Eye (tissue), 1 donor: Measurements from ENCODE around the gene SNAP29.
A peak's percentile ranks its signal among the peaks of the same experiment; 100 is the strongest.
"Not testable (repeated sequence)": the region's sequence is repeated elsewhere in the genome, so short reads cannot be mapped to it uniquely, and the experiment has no call there.

Source experiments
- DNase-seq: peaks from one replicate; pipeline ENCODE4 v3.0.0-alpha.2; 2015

The SNAP29 gene

DNA sequence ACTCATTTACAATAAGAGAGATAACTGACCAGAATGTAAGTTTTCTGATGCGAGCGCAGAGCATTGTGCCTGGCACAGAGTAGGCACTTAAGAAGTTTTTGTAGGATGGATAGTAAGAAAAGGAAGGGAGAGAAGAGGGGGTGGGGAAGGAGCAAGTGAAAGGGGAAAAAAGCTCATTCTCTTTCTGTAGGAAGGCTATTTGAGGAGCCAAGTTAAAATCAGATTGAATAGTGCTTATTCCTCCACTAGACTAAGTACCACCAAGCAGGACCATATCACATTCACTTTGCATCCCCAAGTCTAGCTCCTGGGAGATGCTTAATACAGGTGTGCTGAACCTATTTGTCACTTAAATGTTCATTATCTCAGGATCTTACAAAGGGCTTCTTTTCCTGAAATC lies 44.3 kb downstream of the SNAP29 start:
- DNase-seq, result no peak

- no peak for DNase-seq
Measured at GRCh38 chr22:20904008-20904979, 45.5 kb downstream of the SNAP29 start.

DNA sequence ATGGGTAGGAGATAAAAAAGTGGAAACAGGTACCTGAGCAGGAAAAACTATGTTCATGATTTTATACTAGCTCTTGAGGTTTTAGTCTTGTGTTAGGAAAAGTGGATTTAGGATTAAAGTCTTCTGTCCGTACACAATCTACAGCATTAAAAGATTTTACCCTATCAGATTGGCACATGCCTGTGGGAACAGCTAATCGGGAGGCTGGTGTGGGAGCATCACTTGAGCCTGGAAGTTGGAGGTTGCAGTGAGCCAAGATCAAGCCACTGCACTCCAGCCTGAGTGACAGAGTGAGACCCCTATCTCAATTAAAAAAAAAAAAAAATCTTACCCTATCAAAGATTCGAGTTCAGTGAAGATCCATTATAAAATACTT lies 46.2 kb downstream of the SNAP29 start:
- DNase-seq, result no peak

DNA sequence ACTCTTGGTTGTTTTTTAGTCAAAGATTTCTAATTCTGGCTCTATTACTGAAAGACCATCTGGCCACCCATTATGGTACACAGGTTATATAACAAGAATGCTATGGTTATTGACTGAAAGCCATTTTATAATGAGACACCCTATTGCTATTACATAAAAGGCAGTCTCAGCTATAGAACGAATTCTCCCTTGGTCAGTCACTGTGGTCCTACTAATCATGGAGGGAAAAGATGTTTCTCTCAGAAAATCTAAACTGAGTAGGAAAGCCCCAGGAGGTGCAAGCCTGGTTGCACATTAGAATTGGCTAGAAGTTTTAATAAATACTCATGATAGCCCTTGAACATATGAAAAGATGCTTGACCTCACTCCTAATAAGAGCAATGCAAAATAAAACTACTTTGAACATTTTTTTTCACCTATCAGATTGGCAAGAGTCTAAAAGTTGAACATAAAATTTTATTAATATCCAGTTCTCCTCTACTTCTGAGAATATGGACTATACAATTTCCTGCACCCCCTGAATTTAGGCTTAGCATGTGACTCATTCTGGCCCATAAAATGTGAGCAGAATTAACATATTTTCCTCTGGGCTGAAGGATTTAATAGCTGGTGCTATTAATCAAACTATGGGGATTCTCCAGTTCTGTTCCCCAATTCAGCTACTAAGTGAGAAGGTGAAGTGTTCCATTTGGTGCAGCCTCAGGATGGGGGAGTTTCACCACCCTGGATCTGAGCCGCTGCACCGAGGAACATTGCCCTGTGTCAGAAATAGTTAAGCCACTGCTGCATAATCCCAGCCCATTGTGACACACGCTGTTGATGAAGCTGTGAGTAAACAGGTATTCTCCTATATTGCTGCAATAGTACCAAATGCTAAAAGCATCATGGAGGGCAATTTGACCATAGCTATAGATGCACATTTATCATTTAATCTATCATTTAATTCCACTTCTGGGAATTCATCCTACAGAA lies 46.9 kb downstream of the SNAP29 start:
- no peak for DNase-seq

GRCh38 chr22:20906387-20906767 lies 47.6 kb downstream of the SNAP29 start:
- no peak for DNase-seq

DNA sequence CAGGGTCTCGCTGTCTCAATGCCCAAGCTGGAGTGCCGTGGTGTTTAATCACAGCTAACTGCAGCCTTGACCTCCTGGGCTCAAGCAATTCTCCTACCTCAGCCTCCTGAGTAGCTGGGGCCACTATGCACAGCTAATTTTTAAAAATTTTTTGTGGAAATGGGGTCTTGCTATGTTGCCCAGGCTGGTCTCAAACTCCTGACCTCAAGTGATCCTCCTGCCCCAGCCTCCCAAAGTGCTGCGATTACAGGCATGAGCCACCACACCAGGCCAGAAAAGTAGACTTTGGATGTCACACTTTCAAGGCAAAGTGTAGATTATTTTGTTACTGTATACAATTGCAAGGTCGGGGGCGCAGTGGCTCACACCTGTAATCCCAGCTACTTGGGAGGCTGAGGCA lies 49.9 kb downstream of the SNAP29 start:
- DNase-seq, result not testable (repeated sequence)

DNA sequence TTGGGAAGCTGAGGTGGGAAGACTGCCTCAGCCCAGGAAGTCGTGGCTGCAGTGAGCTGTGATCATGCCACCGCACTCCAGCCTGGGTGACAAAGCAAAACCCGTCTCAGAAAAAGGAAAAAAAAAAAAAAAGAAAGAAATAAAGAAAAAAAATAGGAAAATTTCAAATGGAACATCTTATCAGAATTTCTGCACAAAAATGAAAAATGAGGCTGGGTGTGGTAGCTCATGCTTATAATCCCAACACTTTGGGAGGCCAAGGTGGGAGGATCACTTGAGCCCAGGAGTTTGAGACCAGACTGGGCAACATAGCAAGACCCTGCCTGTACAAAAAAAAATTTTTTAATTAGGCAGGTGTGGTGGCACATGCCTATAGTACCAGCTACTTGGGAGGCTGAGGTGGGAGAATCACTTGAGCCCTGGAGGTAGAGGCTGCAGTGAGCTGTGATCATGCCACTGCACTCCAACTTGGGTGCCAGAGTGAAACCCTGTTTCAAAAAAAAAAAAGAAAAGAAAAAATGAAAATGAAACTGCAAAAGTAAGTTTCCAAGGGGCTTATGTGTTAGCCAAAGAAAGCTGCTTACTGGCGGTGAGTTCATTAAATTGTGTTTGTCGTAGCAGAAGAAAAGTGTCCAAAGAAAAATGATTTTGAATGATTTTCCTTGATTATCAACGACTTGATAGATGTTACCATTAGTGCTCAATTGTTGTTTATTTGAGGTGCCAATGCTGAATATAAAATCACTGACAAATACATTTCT lies 50.9 kb downstream of the SNAP29 start:
- DNase-seq, result no peak

- no peak for DNase-seq
Measured at GRCh38 chr22:20912494-20912893, 53.7 kb downstream of the SNAP29 start.

GRCh38 chr22:20916916-20917810 lies 58.4 kb downstream of the SNAP29 start, which contains the start of gene CRKL:
Gene CRKL (plus strand): TSS chr22:20917407. CDS start chr22:20917935, 528 bp downstream.
- peak; percentile 99 for DNase-seq

- peak; percentile 22 for DNase-seq
Measured at GRCh38 chr22:20918663-20919218, 59.9 kb downstream of the SNAP29 start.

DNA sequence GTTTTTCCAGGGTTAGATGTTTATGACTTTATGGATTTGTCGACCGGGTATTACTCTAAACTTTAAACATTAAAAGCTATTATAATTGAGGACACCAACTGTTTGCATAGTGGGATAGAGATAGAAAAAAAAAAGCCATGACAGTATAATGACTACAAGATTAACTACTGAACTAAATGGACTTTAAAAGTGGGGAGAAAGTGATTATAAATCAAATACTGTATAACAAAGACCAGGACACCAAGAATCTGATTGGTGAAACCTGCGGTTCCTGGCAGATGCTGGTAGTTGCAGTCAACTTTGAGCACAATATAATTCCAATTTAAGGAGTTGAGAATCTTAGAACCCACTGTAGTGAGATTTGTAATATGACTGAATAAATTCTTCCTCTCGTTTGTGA lies 60.9 kb downstream of the SNAP29 start:
- DNase-seq, result peak; percentile 25

DNA sequence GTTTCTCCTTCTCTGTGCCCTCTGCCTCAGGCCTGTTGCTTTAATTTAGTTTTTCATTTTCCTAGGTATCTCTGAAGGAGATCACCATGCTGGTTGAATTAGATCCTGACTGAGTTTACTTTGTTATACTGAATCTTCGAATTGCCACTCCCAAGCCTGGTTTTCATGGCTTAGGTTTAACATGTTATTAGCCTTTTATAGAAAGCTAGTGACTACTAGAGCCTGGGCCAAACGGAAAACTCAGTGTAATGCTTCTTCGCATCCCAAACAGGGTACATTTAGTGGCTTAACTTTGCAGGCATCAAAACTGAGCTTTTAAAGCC lies 62.0 kb downstream of the SNAP29 start:
- DNase-seq, result no peak

- DNase-seq, result peak; percentile 32
Measured at GRCh38 chr22:20922141-20922751, 63.4 kb downstream of the SNAP29 start.

DNA sequence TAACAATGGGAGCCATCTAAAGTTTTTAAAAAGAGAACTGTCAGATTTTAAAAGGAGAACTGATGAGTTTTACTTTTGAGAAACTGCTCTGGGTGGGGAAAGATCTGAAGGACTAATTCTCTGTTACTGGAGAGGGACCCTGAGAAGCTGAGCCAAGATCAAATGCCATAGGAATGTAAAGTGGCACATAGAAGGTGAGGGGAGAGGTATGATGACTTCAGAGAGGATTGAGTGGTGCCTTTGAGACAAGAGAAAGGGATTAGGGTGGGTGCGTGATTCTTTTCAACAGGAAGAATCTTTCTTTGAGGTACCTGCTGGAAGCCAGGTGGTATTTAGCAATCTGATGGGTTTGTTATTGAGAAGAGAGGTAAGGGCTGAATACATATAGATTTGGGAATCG lies 67.4 kb downstream of the SNAP29 start:
- no peak for DNase-seq

- DNase-seq, result no peak
Measured at GRCh38 chr22:20927940-20928572, 69.2 kb downstream of the SNAP29 start.

DNA sequence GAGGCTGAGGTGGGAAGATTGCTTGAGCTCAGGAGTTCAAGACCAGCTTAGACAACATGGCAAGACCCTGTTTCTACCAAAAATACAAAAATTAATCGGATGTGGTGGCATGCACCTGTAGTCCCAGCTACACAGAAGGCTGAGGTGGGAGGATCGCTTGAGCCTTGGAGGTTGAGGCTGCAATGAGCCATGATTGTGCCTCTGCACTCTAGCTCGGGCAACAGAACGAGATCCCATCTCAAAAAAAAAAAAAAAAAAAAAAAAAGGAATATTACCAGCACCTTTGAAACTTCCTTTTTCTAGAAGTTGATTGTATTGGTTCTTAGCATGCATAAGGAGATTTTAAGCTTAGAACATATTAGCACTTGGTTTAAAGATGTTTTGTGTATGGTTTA lies 69.8 kb downstream of the SNAP29 start:
- DNase-seq, result no peak

GRCh38 chr22:20930004-20930403 lies 71.2 kb downstream of the SNAP29 start:
- DNase-seq, result no peak

GRCh38 chr22:20930435-20930834 lies 71.6 kb downstream of the SNAP29 start:
- not testable (repeated sequence) for DNase-seq

- DNase-seq, result no peak
Measured at GRCh38 chr22:20931126-20931654, 72.4 kb downstream of the SNAP29 start.

DNA sequence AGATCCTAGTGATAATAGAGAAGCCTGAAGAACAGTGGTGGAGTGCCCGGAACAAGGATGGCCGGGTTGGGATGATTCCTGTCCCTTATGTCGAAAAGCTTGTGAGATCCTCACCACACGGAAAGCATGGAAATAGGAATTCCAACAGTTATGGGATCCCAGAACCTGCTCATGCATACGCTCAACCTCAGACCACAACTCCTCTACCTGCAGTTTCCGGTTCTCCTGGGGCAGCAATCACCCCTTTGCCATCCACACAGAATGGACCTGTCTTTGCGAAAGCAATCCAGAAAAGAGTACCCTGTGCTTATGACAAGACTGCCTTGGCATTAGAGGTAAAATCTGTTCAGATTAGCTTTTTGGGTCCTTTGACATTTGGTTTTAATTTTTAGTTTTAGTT lies 75.1 kb downstream of the SNAP29 start:
- no peak for DNase-seq
